HEK293T (cell line): ENCODE results near the gene SOX13.

Experiments used
- LEF1 ChIP-seq: fragments of 450-650 bp; IDR thresholded peaks from 2 replicates; pipeline ENCODE4 v1.6.1; 2017; ENCODE audit warnings: mild to moderate bottlenecking, borderline replicate concordance
- ZNF384 ChIP-seq: fragments of 450-650 bp; IDR thresholded peaks from 2 replicates; pipeline ENCODE4 v1.6.1; 2016

DNA sequence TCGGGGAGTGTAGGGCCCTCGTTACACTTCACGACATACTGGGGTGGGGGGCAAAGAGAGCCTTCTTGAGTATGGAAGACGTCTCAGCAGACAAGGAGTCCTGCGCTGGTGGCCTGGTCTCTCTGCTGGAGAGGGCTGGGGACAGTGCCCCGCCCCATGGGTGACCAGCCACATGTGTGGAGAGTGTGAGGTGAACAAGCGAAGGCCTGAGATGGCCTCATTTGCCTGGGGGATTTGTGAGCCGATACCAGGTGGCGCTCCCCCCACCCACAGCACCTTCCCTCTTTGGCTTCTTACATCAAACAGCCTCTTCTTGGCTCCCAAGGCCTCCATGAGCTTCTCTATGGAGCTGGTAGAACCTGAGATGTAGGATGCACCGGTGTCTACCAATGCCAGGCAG, 83.0 kb downstream of the SOX13 start:
- TF ChIP-seq LEF1 (no peak), ZNF384 (no peak)
